Activated T-cell treated with anti-CD3 and anti-CD28 coated beads for 1 hour (primary cell): ENCODE data around the gene ZNF438.

Source experiments
- DNase-seq: peaks from one replicate; pipeline ENCODE4 v3.0.0-alpha.2; 2020; ENCODE audit warnings: low read depth

Gene ZNF438

GRCh38 chr10:30847199-30847598 lies 184.5 kb downstream of the ZNF438 start:
- DNase-seq, result no peak

- DNase-seq, result no peak
Measured at GRCh38 chr10:30846710-30847109, 185.0 kb downstream of the ZNF438 start.

- no peak for DNase-seq
Measured at GRCh38 chr10:30842894-30843293, 188.8 kb downstream of the ZNF438 start.

GRCh38 chr10:30842185-30842584 lies 189.5 kb downstream of the ZNF438 start:
- DNase-seq, result no peak

- DNase-seq, result no peak
Measured at GRCh38 chr10:30840395-30841050, 191.1 kb downstream of the ZNF438 start.

GRCh38 chr10:30839652-30840051 lies 192.0 kb downstream of the ZNF438 start:
- DNase-seq, result no peak

- DNase-seq, result no peak
Measured at GRCh38 chr10:30836406-30836805, 195.3 kb downstream of the ZNF438 start.

- DNase-seq, result no peak
Measured at GRCh38 chr10:30835146-30835545, 196.5 kb downstream of the ZNF438 start.

- DNase-seq, result no peak
Measured at GRCh38 chr10:30834651-30835050, 197.0 kb downstream of the ZNF438 start.

- no peak for DNase-seq
Measured at GRCh38 chr10:30834153-30834552, 197.5 kb downstream of the ZNF438 start.

GRCh38 chr10:30833628-30833970 lies 198.1 kb downstream of the ZNF438 start:
- no peak for DNase-seq

- no peak for DNase-seq
Measured at GRCh38 chr10:30832749-30833627, 198.7 kb downstream of the ZNF438 start.

- no peak for DNase-seq
Measured at GRCh38 chr10:30832001-30832748, 199.5 kb downstream of the ZNF438 start.

GRCh38 chr10:30831426-30831825 lies 200.2 kb downstream of the ZNF438 start:
- DNase-seq, result no peak

- no peak for DNase-seq
Measured at GRCh38 chr10:30830315-30831230, 201.1 kb downstream of the ZNF438 start.

GRCh38 chr10:30829901-30830300 lies 201.8 kb downstream of the ZNF438 start:
- DNase-seq, result no peak

- DNase-seq, result no peak
Measured at GRCh38 chr10:30828680-30829079, 203.0 kb downstream of the ZNF438 start.

- no peak for DNase-seq
Measured at GRCh38 chr10:30828164-30828563, 203.5 kb downstream of the ZNF438 start.

- no peak for DNase-seq
Measured at GRCh38 chr10:30827531-30828120, 204.0 kb downstream of the ZNF438 start.

- no peak for DNase-seq
Measured at GRCh38 chr10:30826679-30827078, 205.0 kb downstream of the ZNF438 start.

- DNase-seq, result no peak
Measured at GRCh38 chr10:30825495-30825894, 206.2 kb downstream of the ZNF438 start.
